DOHH2 (cell line): ENCODE results near the gene ABCA2.

Source experiments
- H3F3A ChIP-seq: fragments of 200-600 bp; sonication (generic), shearing (Covaris generic); 2 replicates; pipeline ENCODE4 v1.6.0; 2016; ENCODE audit warnings: antibody characterized with exemption, mild to moderate bottlenecking; ENCODE audit not compliant: control insufficient read depth, insufficient read depth
- H3K27ac ChIP-seq: fragments of 200-600 bp; sonication (generic); 2 replicates; pipeline ENCODE4 v1.5.1; 2014; ENCODE audit warnings: low read depth, mild to moderate bottlenecking, low read length, moderate library complexity
- H3K27me3 ChIP-seq: fragments of 200-600 bp; sonication (generic); 2 replicates; pipeline ENCODE4 v1.6.1; 2014; ENCODE audit warnings: mild to moderate bottlenecking, low read length, mixed read lengths; ENCODE audit not compliant: control insufficient read depth
- H3K36me3 ChIP-seq: fragments of 200-600 bp; sonication (generic); 2 replicates; pipeline ENCODE4 v1.6.1; 2014; ENCODE audit warnings: mild to moderate bottlenecking, low read length, moderate library complexity, mixed read lengths; ENCODE audit not compliant: control insufficient read depth
- H3K4me1 ChIP-seq: fragments of 200-600 bp; sonication (generic); 2 replicates; pipeline ENCODE4 v1.6.1; 2014; ENCODE audit warnings: mild to moderate bottlenecking, low read length, mixed read lengths; ENCODE audit not compliant: control insufficient read depth
- H3K4me2 ChIP-seq: fragments of 200-600 bp; sonication (generic); 2 replicates; pipeline ENCODE4 v1.6.0; 2014; ENCODE audit warnings: mild to moderate bottlenecking, low read length, moderate library complexity
- H3K4me3 ChIP-seq: fragments of 200-600 bp; sonication (generic); 2 replicates; pipeline ENCODE4 v1.5.1; 2014; ENCODE audit warnings: mild to moderate bottlenecking, low read length, mixed read lengths
- H3K79me2 ChIP-seq: fragments of 200-600 bp; sonication (generic); 2 replicates; pipeline ENCODE4 v1.6.1; 2014; ENCODE audit warnings: mild to moderate bottlenecking, low read length, mixed read lengths; ENCODE audit not compliant: control insufficient read depth
- H3K9me2 ChIP-seq: fragments of 200-600 bp; sonication (generic); replicated peaks from 2 replicates; pipeline ENCODE4 v1.6.1; 2014; ENCODE audit warnings: mild to moderate bottlenecking, low read length, mixed read lengths; ENCODE audit not compliant: control insufficient read depth
- H3K9me3 ChIP-seq: fragments of 200-600 bp; sonication (generic); 2 replicates; pipeline ENCODE4 v1.6.1; 2014; ENCODE audit warnings: antibody characterized with exemption, low read length, mixed read lengths; ENCODE audit not compliant: control insufficient read depth, insufficient read depth
- H4K20me1 ChIP-seq: fragments of 200-600 bp; sonication (generic); 2 replicates; pipeline ENCODE4 v1.6.0; 2014; ENCODE audit warnings: low read depth, mild to moderate bottlenecking, antibody characterized with exemption, low read length, moderate library complexity; ENCODE audit not compliant: control insufficient read depth, insufficient read depth
- CTCF ChIP-seq: fragments of 200-600 bp; sonication (generic); IDR thresholded peaks from one replicate; pipeline ENCODE4 v1.5.1; 2014; ENCODE audit warnings: antibody characterized with exemption, mild to moderate bottlenecking, low read depth, low read length; ENCODE audit not compliant: poor library complexity, severe bottlenecking
- EZH2phosphoT487 ChIP-seq: fragments of 200-600 bp; sonication (generic); IDR thresholded peaks from 2 replicates; pipeline ENCODE4 v1.6.1; 2017; ENCODE audit warnings: borderline replicate concordance, mild to moderate bottlenecking, antibody characterized with exemption, low read length, moderate library complexity, mixed read lengths

ABCA2 gene

GRCh38 chr9:136968333-136969127 is 59.5 kb downstream of the ABCA2 start:
- H3K79me2 ChIP-seq: no peaks in the 10 kb centered on the region
- H4K20me1 ChIP-seq: no peaks in the 10 kb centered on the region
- no peaks in the 10 kb centered on the region for H3K36me3 ChIP-seq
- no peaks in the 10 kb centered on the region for H3F3A ChIP-seq
- no peak for TF ChIP-seq EZH2phosphoT487
- no peak for TF ChIP-seq CTCF
- no peak overlapping the region for H3K4me3 ChIP-seq
- no peaks in the 10 kb centered on the region for H3K9me2 ChIP-seq
- H3K4me2 ChIP-seq: no peak overlapping the region
- H3K4me1 ChIP-seq: peaks cover 14% of the 10 kb centered on the region
- no peaks in the 10 kb centered on the region for H3K27me3 ChIP-seq
- no peaks in the 10 kb centered on the region for H3K9me3 ChIP-seq
- no peak overlapping the region for H3K27ac ChIP-seq

- Histone ChIP-seq H3K4me1 (peaks cover 14% of the 10 kb centered on the region), H3K4me2 (peak overlapping the region; percentile 61), H3F3A (no peaks in the 10 kb centered on the region), H3K9me2 (no peaks in the 10 kb centered on the region), H3K4me3 (peak overlapping the region; percentile 49), H4K20me1 (no peaks in the 10 kb centered on the region), H3K36me3 (no peaks in the 10 kb centered on the region), H3K79me2 (no peaks in the 10 kb centered on the region), H3K9me3 (no peaks in the 10 kb centered on the region), H3K27me3 (no peaks in the 10 kb centered on the region), H3K27ac (no peak overlapping the region)
- TF ChIP-seq CTCF (no peak), EZH2phosphoT487 (no peak)
Observed at GRCh38 chr9:136965771-136966484, 62.1 kb downstream of the ABCA2 start.

GRCh38 chr9:136964833-136965422 is 63.1 kb downstream of the ABCA2 start:
- H3K4me2 ChIP-seq: no peak overlapping the region
- no peak overlapping the region for H3K4me3 ChIP-seq
- H3K9me3 ChIP-seq: no peaks in the 10 kb centered on the region
- H3K79me2 ChIP-seq: no peaks in the 10 kb centered on the region
- no peaks in the 10 kb centered on the region for H3K36me3 ChIP-seq
- H3F3A ChIP-seq: no peaks in the 10 kb centered on the region
- H4K20me1 ChIP-seq: no peaks in the 10 kb centered on the region
- no peaks in the 10 kb centered on the region for H3K27me3 ChIP-seq
- peaks cover 14% of the 10 kb centered on the region for H3K4me1 ChIP-seq
- TF ChIP-seq CTCF (no peak), EZH2phosphoT487 (no peak)
- H3K27ac ChIP-seq: no peak overlapping the region
- no peaks in the 10 kb centered on the region for H3K9me2 ChIP-seq
